H1 (cell line): ENCODE measurements around the gene NCEH1. TPM values are rescaled to one million over a fixed set of nuclear protein-coding genes. Genes with fewer than 3 reads are reported as not detected.
A peak's percentile ranks its signal among the peaks of the same experiment; 100 is the strongest.

Source experiments
- BRCA1 ChIP-seq: IDR thresholded peaks from 2 replicates; pipeline ENCODE4 v1.6.1; 2012; ENCODE audit warnings: low read depth, low read length, improper control_type of control experiment
- CEBPB ChIP-seq: IDR thresholded peaks from 2 replicates; pipeline ENCODE4 v1.6.1; 2012; ENCODE audit warnings: low read depth, low read length
- FOSL1 ChIP-seq: IDR thresholded peaks from 2 replicates; pipeline ENCODE4 v1.6.1; 2011; ENCODE audit warnings: mild to moderate bottlenecking, low read depth, low read length, moderate library complexity; ENCODE audit not compliant: insufficient read depth
- RAD21 ChIP-seq, 2 experiments: IDR thresholded peaks in 1 of 2; conservative IDR thresholded peaks in 1 of 2; 2 replicates each; pipeline ENCODE4 v1.6.1; 2011; ENCODE audit warnings: low read depth in 2 of 2, low read length in 2 of 2, improper control_type of control experiment in 1 of 2, inconsistent platforms in 1 of 2, mild to moderate bottlenecking in 1 of 2, moderate library complexity in 1 of 2
- SAP30 ChIP-seq: fragments of 300-600 bp; sonication (generic); IDR thresholded peaks from 2 replicates; pipeline ENCODE4 v1.7.1; 2012; ENCODE audit warnings: low read length, moderate library complexity, mild to moderate bottlenecking, inconsistent platforms; ENCODE audit not compliant: insufficient read depth, insufficient replicate concordance
- polyA plus RNA-seq, 7 experiments: library from polyadenylated mRNA; depleted of rRNA in 3 of 7; stranded (reverse) in 5 of 7; unstranded in 2 of 7; fragments of >200 nt in 5 of 7; fragments of 200-250 nt in 2 of 7; gene quantifications; 1 replicate in 5 of 7; 2 replicates in 1 of 7; 4 replicates in 1 of 7; pipeline versions ENCODE4 v1.2.1 to v1.2.3, GENCODE V29; 2011 to 2013; ENCODE audit warnings: missing spikeins in 2 of 7, mixed read lengths in 2 of 7
- total RNA-seq: library from RNA; stranded (reverse); fragmentation: NEBNext Ultra II Directional; extraction: Animal tissue kit (Norgen Biotek cat#: 25700); gene quantifications from 2 replicates; pipeline ENCODE4 v1.2.1, GENCODE V29; 2021
- TF ChIP-seq, protein P1 (sequence below): IDR thresholded peaks from 2 replicates; pipeline ENCODE4 v1.6.1; 2011; ENCODE audit warnings: low read length, improper control_type of control experiment
- TF ChIP-seq, protein P2 (sequence below): fragments of 300-600 bp; sonication (generic); IDR thresholded peaks from 2 replicates; pipeline ENCODE4 v1.7.1; 2012; ENCODE audit warnings: low read length, moderate library complexity, mild to moderate bottlenecking, inconsistent platforms; ENCODE audit not compliant: insufficient replicate concordance

The NCEH1 gene
- total and polyA plus RNA-seq, 2 of the 8 experiments (the other 6 are each of a cell fraction or from before 2014, with no cell fraction given) = 2.2 to 6.4 TPM

GRCh38 chr3:172673210-172673679 is 37.6 kb downstream of the NCEH1 start (continued):
- TF ChIP-seq SAP30 = no peak
- TF ChIP-seq CEBPB = peak; percentile 62; the same call in 1 of the 2 replicates
- peak; percentile 74 to 79 for TF ChIP-seq RAD21 (IDR thresholded peaks at IDR 0.05 in 1 of 2, conservative IDR thresholded peaks at IDR 0.05 in 1 of 2; ENCODE audit: low read depth in 2 of 2, low read length in 2 of 2)
- TF ChIP-seq, protein P1, sequence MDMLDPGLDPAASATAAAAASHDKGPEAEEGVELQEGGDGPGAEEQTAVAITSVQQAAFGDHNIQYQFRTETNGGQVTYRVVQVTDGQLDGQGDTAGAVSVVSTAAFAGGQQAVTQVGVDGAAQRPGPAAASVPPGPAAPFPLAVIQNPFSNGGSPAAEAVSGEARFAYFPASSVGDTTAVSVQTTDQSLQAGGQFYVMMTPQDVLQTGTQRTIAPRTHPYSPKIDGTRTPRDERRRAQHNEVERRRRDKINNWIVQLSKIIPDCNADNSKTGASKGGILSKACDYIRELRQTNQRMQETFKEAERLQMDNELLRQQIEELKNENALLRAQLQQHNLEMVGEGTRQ = no peak
- TF ChIP-seq FOSL1 = no peak
- no peak for TF ChIP-seq BRCA1
- TF ChIP-seq, protein P2, sequence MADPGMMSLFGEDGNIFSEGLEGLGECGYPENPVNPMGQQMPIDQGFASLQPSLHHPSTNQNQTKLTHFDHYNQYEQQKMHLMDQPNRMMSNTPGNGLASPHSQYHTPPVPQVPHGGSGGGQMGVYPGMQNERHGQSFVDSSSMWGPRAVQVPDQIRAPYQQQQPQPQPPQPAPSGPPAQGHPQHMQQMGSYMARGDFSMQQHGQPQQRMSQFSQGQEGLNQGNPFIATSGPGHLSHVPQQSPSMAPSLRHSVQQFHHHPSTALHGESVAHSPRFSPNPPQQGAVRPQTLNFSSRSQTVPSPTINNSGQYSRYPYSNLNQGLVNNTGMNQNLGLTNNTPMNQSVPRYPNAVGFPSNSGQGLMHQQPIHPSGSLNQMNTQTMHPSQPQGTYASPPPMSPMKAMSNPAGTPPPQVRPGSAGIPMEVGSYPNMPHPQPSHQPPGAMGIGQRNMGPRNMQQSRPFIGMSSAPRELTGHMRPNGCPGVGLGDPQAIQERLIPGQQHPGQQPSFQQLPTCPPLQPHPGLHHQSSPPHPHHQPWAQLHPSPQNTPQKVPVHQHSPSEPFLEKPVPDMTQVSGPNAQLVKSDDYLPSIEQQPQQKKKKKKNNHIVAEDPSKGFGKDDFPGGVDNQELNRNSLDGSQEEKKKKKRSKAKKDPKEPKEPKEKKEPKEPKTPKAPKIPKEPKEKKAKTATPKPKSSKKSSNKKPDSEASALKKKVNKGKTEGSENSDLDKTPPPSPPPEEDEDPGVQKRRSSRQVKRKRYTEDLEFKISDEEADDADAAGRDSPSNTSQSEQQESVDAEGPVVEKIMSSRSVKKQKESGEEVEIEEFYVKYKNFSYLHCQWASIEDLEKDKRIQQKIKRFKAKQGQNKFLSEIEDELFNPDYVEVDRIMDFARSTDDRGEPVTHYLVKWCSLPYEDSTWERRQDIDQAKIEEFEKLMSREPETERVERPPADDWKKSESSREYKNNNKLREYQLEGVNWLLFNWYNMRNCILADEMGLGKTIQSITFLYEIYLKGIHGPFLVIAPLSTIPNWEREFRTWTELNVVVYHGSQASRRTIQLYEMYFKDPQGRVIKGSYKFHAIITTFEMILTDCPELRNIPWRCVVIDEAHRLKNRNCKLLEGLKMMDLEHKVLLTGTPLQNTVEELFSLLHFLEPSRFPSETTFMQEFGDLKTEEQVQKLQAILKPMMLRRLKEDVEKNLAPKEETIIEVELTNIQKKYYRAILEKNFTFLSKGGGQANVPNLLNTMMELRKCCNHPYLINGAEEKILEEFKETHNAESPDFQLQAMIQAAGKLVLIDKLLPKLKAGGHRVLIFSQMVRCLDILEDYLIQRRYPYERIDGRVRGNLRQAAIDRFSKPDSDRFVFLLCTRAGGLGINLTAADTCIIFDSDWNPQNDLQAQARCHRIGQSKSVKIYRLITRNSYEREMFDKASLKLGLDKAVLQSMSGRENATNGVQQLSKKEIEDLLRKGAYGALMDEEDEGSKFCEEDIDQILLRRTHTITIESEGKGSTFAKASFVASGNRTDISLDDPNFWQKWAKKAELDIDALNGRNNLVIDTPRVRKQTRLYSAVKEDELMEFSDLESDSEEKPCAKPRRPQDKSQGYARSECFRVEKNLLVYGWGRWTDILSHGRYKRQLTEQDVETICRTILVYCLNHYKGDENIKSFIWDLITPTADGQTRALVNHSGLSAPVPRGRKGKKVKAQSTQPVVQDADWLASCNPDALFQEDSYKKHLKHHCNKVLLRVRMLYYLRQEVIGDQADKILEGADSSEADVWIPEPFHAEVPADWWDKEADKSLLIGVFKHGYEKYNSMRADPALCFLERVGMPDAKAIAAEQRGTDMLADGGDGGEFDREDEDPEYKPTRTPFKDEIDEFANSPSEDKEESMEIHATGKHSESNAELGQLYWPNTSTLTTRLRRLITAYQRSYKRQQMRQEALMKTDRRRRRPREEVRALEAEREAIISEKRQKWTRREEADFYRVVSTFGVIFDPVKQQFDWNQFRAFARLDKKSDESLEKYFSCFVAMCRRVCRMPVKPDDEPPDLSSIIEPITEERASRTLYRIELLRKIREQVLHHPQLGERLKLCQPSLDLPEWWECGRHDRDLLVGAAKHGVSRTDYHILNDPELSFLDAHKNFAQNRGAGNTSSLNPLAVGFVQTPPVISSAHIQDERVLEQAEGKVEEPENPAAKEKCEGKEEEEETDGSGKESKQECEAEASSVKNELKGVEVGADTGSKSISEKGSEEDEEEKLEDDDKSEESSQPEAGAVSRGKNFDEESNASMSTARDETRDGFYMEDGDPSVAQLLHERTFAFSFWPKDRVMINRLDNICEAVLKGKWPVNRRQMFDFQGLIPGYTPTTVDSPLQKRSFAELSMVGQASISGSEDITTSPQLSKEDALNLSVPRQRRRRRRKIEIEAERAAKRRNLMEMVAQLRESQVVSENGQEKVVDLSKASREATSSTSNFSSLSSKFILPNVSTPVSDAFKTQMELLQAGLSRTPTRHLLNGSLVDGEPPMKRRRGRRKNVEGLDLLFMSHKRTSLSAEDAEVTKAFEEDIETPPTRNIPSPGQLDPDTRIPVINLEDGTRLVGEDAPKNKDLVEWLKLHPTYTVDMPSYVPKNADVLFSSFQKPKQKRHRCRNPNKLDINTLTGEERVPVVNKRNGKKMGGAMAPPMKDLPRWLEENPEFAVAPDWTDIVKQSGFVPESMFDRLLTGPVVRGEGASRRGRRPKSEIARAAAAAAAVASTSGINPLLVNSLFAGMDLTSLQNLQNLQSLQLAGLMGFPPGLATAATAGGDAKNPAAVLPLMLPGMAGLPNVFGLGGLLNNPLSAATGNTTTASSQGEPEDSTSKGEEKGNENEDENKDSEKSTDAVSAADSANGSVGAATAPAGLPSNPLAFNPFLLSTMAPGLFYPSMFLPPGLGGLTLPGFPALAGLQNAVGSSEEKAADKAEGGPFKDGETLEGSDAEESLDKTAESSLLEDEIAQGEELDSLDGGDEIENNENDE = no peak
